H1 (cell line): Measurements from ENCODE around the gene MCMBP. TPM values are rescaled to one million over a fixed set of nuclear protein-coding genes. Genes with fewer than 3 reads are reported as not detected.

Source experiments
- CTCF ChIA-PET: fragments of 300-600 bp; sonication (Branson Sonifier 250); formaldehyde crosslinking; loops from one replicate; lab custom pipeline; 2021; ENCODE audit not compliant: partially characterized antibody; lab: Charles Lee
- POLR2A ChIA-PET: fragments of 300-600 bp; sonication (Branson Sonifier 250); formaldehyde crosslinking; loops from one replicate; lab custom pipeline; 2021; ENCODE audit warnings: inconsistent platforms; ENCODE audit not compliant: partially characterized antibody; lab: Charles Lee
- DNase-seq, 2 experiments: peaks; one replicate each; pipeline versions ENCODE4 v3.0.0 to v3.0.0-alpha.2; 2010 to 2022; ENCODE audit warnings: low spot score in 2 of 2, low read depth in 1 of 2, mixed read lengths in 1 of 2
- FAIRE-seq: peaks from 2 replicates; lab custom pipeline; 2011; peaks lifted over from hg19 to GRCh38; lab: Jason Lieb, UNC
- H2AFZ ChIP-seq: 2 replicates; pipeline ENCODE4 v1.8.1; 2012; ENCODE audit warnings: low read length, inconsistent platforms
- H2AK5ac ChIP-seq: 2 replicates; pipeline ENCODE4 v1.6.1; 2013; ENCODE audit warnings: low read depth, low read length
- H2BK120ac ChIP-seq: replicated peaks from 2 replicates; pipeline ENCODE3; 2013; ENCODE audit warnings: low read depth, low read length, inconsistent platforms
- H2BK12ac ChIP-seq: 2 replicates; pipeline ENCODE4 v1.6.1; 2013; ENCODE audit warnings: low read depth, low read length
- H2BK15ac ChIP-seq: 2 replicates; pipeline ENCODE4 v1.6.1; 2013; ENCODE audit warnings: low read length
- H2BK20ac ChIP-seq: 2 replicates; pipeline ENCODE4 v1.6.1; 2013; ENCODE audit warnings: low read length
- H2BK5ac ChIP-seq: 2 replicates; pipeline ENCODE4 v1.6.1; 2013; ENCODE audit warnings: low read depth, low read length
- H3K14ac ChIP-seq: 2 replicates; pipeline ENCODE4 v1.6.1; 2013; ENCODE audit warnings: inconsistent platforms; ENCODE audit not compliant: insufficient read length
- H3K18ac ChIP-seq: 2 replicates; pipeline ENCODE4 v1.6.1; 2013; ENCODE audit warnings: low read length; ENCODE audit errors: extremely low read depth
- H3K23ac ChIP-seq: 2 replicates; pipeline ENCODE4 v1.6.1; 2013; ENCODE audit warnings: inconsistent platforms; ENCODE audit not compliant: insufficient read length
- H3K23me2 ChIP-seq: 2 replicates; pipeline ENCODE4 v1.6.1; 2013; ENCODE audit warnings: low read depth, low read length
- H3K27ac ChIP-seq: 2 replicates; pipeline ENCODE4 v1.6.1; 2011; ENCODE audit warnings: low read depth, low read length, inconsistent platforms
- H3K27me3 ChIP-seq, 4 experiments: replicated peaks in 1 of 4; 1 replicate in 1 of 4; 2 replicates in 3 of 4; pipeline versions ENCODE4 v1.6.1 to v1.8.1; 2011 to 2013; ENCODE audit warnings: low read length in 3 of 4, mild to moderate bottlenecking in 3 of 4, inconsistent platforms in 2 of 4, mixed read lengths in 2 of 4, moderate library complexity in 1 of 4; ENCODE audit not compliant: control insufficient read depth in 3 of 4, insufficient read depth in 3 of 4; ENCODE audit errors: extremely low read depth in 1 of 4
- H3K36me3 ChIP-seq, 4 experiments: 2 replicates each; pipeline versions ENCODE4 v1.6.1 to v1.8.1; 2011 to 2013; ENCODE audit warnings: mild to moderate bottlenecking in 4 of 4, low read length in 3 of 4, moderate library complexity in 2 of 4, control low read depth in 1 of 4, inconsistent platforms in 1 of 4; ENCODE audit not compliant: insufficient read depth in 4 of 4, control insufficient read depth in 2 of 4
- H3K4ac ChIP-seq: replicated peaks from 2 replicates; pipeline ENCODE3; 2013; ENCODE audit warnings: low read length, low read depth, mixed read lengths, inconsistent platforms; ENCODE audit not compliant: insufficient read length
- H3K4me1 ChIP-seq, 4 experiments: replicated peaks in 1 of 4; 1 replicate in 1 of 4; 2 replicates in 3 of 4; pipeline versions ENCODE4 v1.6.1 to v1.8.1; 2011 to 2013; ENCODE audit warnings: low read length in 3 of 4, inconsistent platforms in 2 of 4, mixed read lengths in 1 of 4; ENCODE audit not compliant: insufficient read depth in 4 of 4, control insufficient read depth in 3 of 4
- H3K4me2 ChIP-seq, 2 experiments: 2 replicates each; pipeline versions ENCODE4 v1.6.1 to v1.8.1; 2011 to 2013; ENCODE audit warnings: low read depth in 2 of 2, low read length in 2 of 2, control low read depth in 1 of 2, inconsistent platforms in 1 of 2, mild to moderate bottlenecking in 1 of 2; ENCODE audit not compliant: insufficient read depth in 1 of 2
- H3K4me3 ChIP-seq, 4 experiments: fragments of 200-600, 300-600 bp in 1 of 4; sonication (generic), shearing (Covaris generic), sonication (Bioruptor Twin) in 1 of 4; 2 replicates each; pipeline versions ENCODE4 v1.5.1 to v1.8.1; 2011 to 2016; ENCODE audit warnings: low read length in 4 of 4, low read depth in 3 of 4, control low read depth in 2 of 4, inconsistent platforms in 2 of 4, mild to moderate bottlenecking in 2 of 4, mixed read lengths in 1 of 4, moderate library complexity in 1 of 4; ENCODE audit not compliant: insufficient read depth in 2 of 4; ENCODE audit errors: extremely low read depth in 1 of 4
- H3K56ac ChIP-seq: replicated peaks from 2 replicates; pipeline ENCODE3; 2013; ENCODE audit warnings: low read depth, mild to moderate bottlenecking, mixed read lengths, low read length, inconsistent platforms; ENCODE audit not compliant: insufficient read length
- H3K79me1 ChIP-seq: 2 replicates; pipeline ENCODE4 v1.6.1; 2013; ENCODE audit warnings: low read depth, low read length, control low read depth
- H3K79me2 ChIP-seq, 2 experiments: 2 replicates each; pipeline versions ENCODE4 v1.6.1 to v1.8.1; 2012 to 2013; ENCODE audit warnings: low read length in 2 of 2, mild to moderate bottlenecking in 2 of 2, inconsistent platforms in 1 of 2; ENCODE audit not compliant: insufficient read depth in 2 of 2, control insufficient read depth in 1 of 2
- H3K9ac ChIP-seq, 4 experiments: replicated peaks in 1 of 4; 1 replicate in 1 of 4; 2 replicates in 3 of 4; pipeline versions ENCODE4 v1.6.1 to v1.8.1; 2011 to 2013; ENCODE audit warnings: low read depth in 3 of 4, low read length in 3 of 4, control low read depth in 2 of 4, mild to moderate bottlenecking in 2 of 4, moderate library complexity in 2 of 4, inconsistent platforms in 1 of 4; ENCODE audit errors: extremely low read depth in 1 of 4
- H3K9me3 ChIP-seq, 2 experiments: 2 replicates each; pipeline versions ENCODE4 v1.6.1 to v1.8.1; 2012 to 2013; ENCODE audit warnings: mild to moderate bottlenecking in 2 of 2, moderate library complexity in 2 of 2, control low read depth in 1 of 2, inconsistent platforms in 1 of 2, low read depth in 1 of 2, low read length in 1 of 2, mixed read lengths in 1 of 2; ENCODE audit not compliant: insufficient read depth in 2 of 2
- H4K20me1 ChIP-seq, 2 experiments: replicated peaks in 1 of 2; 2 replicates each; pipeline versions ENCODE3 to v1.8.1; 2011 to 2013; ENCODE audit warnings: inconsistent platforms in 2 of 2, low read length in 2 of 2, mild to moderate bottlenecking in 1 of 2; ENCODE audit not compliant: insufficient read depth in 2 of 2, control insufficient read depth in 1 of 2
- H4K5ac ChIP-seq: 2 replicates; pipeline ENCODE4 v1.6.1; 2013; ENCODE audit warnings: low read length, low read depth, mixed read lengths, inconsistent platforms; ENCODE audit not compliant: insufficient read length
- H4K8ac ChIP-seq: 2 replicates; pipeline ENCODE4 v1.8.0; 2013; ENCODE audit warnings: mild to moderate bottlenecking, moderate library complexity, low read length, inconsistent platforms; ENCODE audit not compliant: insufficient read depth; ENCODE audit errors: extremely low read depth
- H4K91ac ChIP-seq: replicated peaks from 2 replicates; pipeline ENCODE3; 2013; ENCODE audit warnings: low read length, mixed read lengths, inconsistent platforms; ENCODE audit not compliant: insufficient read length
- PHF8 ChIP-seq: fragments of 200-600 bp; sonication (generic); conservative IDR thresholded peaks from 2 replicates; pipeline ENCODE4 v1.7.1; 2012; ENCODE audit warnings: low read depth, mild to moderate bottlenecking, inconsistent platforms, low read length, moderate library complexity
- SIN3A ChIP-seq, 2 experiments: IDR thresholded peaks in 1 of 2; conservative IDR thresholded peaks in 1 of 2; 2 replicates each; pipeline ENCODE4 v1.6.1; 2011 to 2012; ENCODE audit warnings: low read length in 2 of 2, improper control_type of control experiment in 1 of 2, low read depth in 1 of 2, mild to moderate bottlenecking in 1 of 2
- WGBS, 2 experiments: shearing (Covaris generic) in 1 of 2; methylation state at CpG; one replicate each; pipeline versions ENCODE4 v1.1.6 to v1.1.7; 2013 to 2015; ENCODE audit warnings: low lambda C conversion rate in 2 of 2, mixed read lengths in 2 of 2, inconsistent platforms in 1 of 2, low coverage in 1 of 2, missing lambda C conversion rate in 1 of 2; ENCODE audit not compliant: insufficient replicate concordance in 2 of 2, insufficient coverage in 1 of 2, insufficient read length in 1 of 2; ENCODE audit errors: extremely low coverage in 1 of 2, missing lambda C conversion rate in 1 of 2; 5-methylcytosine and 5-hydroxymethylcytosine counted together
- polyA plus RNA-seq, 7 experiments: library from polyadenylated mRNA; depleted of rRNA in 3 of 7; stranded (reverse) in 5 of 7; unstranded in 2 of 7; fragments of >200 nt in 5 of 7; fragments of 200-250 nt in 2 of 7; gene quantifications; 1 replicate in 5 of 7; 2 replicates in 1 of 7; 4 replicates in 1 of 7; pipeline versions ENCODE4 v1.2.1 to v1.2.3, GENCODE V29; 2011 to 2013; ENCODE audit warnings: missing spikeins in 2 of 7, mixed read lengths in 2 of 7
- total RNA-seq: library from RNA; stranded (reverse); fragmentation: NEBNext Ultra II Directional; extraction: Animal tissue kit (Norgen Biotek cat#: 25700); gene quantifications from 2 replicates; pipeline ENCODE4 v1.2.1, GENCODE V29; 2021

The MCMBP gene
- total and polyA plus RNA-seq, 2 of the 8 experiments (the other 6 are each of a cell fraction or from before 2014, with no cell fraction given), result 67.3 to 81.7 TPM

DNA sequence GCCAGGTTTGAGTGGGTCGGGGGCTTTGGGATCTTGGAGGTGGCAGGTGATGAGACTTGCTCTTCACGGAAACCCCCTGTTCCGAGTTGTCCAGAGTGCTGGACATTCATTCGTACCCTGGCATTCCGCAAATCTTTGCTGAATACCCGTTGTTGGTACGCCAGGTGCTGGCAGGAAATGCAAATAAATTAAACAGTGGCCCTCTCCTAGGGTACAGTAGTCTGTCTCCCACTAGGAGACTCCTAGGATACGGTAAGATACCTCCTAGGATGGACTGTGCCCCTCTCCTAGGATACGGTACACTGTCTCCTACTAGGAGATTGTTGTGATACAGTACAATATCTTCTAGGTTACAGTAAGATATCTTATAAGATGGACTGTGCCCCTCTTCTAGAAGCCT lies 20.4 kb upstream of the MCMBP start:
- Histone ChIP-seq H2BK12ac (no peak overlapping the region), H3K4me3 (peak overlapping the region; percentile 62 to 91 (median 84))
- no peak for FAIRE-seq
- TF ChIP-seq SIN3A (conservative IDR thresholded peaks at IDR 0.05 in 1 of 2, IDR thresholded peaks at IDR 0.05 in 1 of 2; ENCODE audit: low read depth in 1 of 2, low read length in 2 of 2), result 0 out of 4 replicates have a peak, but pooled peaks of 1 of the 2 experiments have one; percentile 7
- TF ChIP-seq PHF8, result no peak
- TF ChIP-seq, all 59 proteins: peak for 1
- no peak overlapping the region for H3K23ac ChIP-seq
- no peaks in the 10 kb centered on the region for H3K27me3 ChIP-seq
- ChIA-PET POLR2A (interaction anchor here (0.6 to 2.1 kb wide), 5 partner anchors 9 to 167 kb away, joined by 3 to 18 read pairs (median 4); partner anchors contain the start of genes INPP5F and MCMBP), CTCF (no interaction called here)
- peaks cover 17% of the 10 kb centered on the region for H3K79me1 ChIP-seq
- peak overlapping the region; percentile 26 to 83 (median 72) for H3K9ac ChIP-seq
- peaks cover 0 to 2% (median 0%) of the 10 kb centered on the region in 4 experiments; a peak in 2 of 8 replicates for H3K36me3 ChIP-seq
- H2BK15ac ChIP-seq, result no peak overlapping the region
- no peak overlapping the region for H2BK120ac ChIP-seq
- H4K20me1 ChIP-seq, result peaks cover 0 to 10% of the 10 kb centered on the region in 2 experiments
- H3K27ac ChIP-seq, result peak overlapping the region; percentile 36; the same call in 1 of the 2 replicates
- no peaks in the 10 kb centered on the region for H3K9me3 ChIP-seq
- H2BK5ac ChIP-seq, result peak overlapping the region; percentile 53
- no peak for DNase-seq
- no peak overlapping the region for H4K91ac ChIP-seq
- WGBS, 2 experiments, result 10% methylated on average over 9 of the region's 9 CpGs; no CpG with 5 or more reads in 1 of the 2 experiments
- H3K23me2 ChIP-seq, result peaks cover 5% of the 10 kb centered on the region
- H3K14ac ChIP-seq, result no peak overlapping the region
- peak overlapping the region; percentile 52 to 87 for H3K4me2 ChIP-seq
- H3K18ac ChIP-seq, result peak overlapping the region; percentile 66; the same call in 1 of the 2 replicates
- no peak overlapping the region for H2AK5ac ChIP-seq
- H2BK20ac ChIP-seq, result no peak overlapping the region
- no peak overlapping the region for H4K5ac ChIP-seq
- no peak overlapping the region for H4K8ac ChIP-seq
- peaks cover 0 to 4% (median 0%) of the 10 kb centered on the region in 4 experiments; a peak in 2 of 7 replicates for H3K4me1 ChIP-seq
- H2AFZ ChIP-seq, result no peak overlapping the region
- no peak overlapping the region for H3K56ac ChIP-seq
- peaks cover 29 to 52% of the 10 kb centered on the region in 2 experiments for H3K79me2 ChIP-seq
- no peak overlapping the region for H3K4ac ChIP-seq
